SK-N-SH treated with all-trans-retinoic acid at 6 μM for 48 hours (cell line): Measurements from ENCODE around the gene RBM33.

Experiments used
- ARNTL ChIP-seq: fragments of 450-650 bp; formaldehyde crosslinking; IDR thresholded peaks from 2 replicates; pipeline ENCODE4 v1.5.0; 2020; ENCODE audit warnings: low read depth, mild to moderate bottlenecking, moderate library complexity, borderline replicate concordance
- CSDC2 ChIP-seq: fragments of 250-450 bp; sonication (Bioruptor Pico); IDR thresholded peaks from 2 replicates; pipeline ENCODE4 v1.5.0; 2020; ENCODE audit warnings: mild to moderate bottlenecking, moderate library complexity
- ESRRG ChIP-seq: fragments of 250-450 bp; sonication (Bioruptor Pico); IDR thresholded peaks from 2 replicates; pipeline ENCODE4 v1.6.1; 2021; ENCODE audit warnings: mild to moderate bottlenecking
- ISL1 ChIP-seq: fragments of 250-450 bp; sonication (Bioruptor Pico); IDR thresholded peaks from 2 replicates; pipeline ENCODE4 v2.1.2; 2022; ENCODE audit warnings: mild to moderate bottlenecking, moderate library complexity
- OSR1 ChIP-seq: fragments of 250-450 bp; sonication (Bioruptor Pico); IDR thresholded peaks from 2 replicates; pipeline ENCODE4 v1.8.0; 2022; ENCODE audit warnings: moderate library complexity, mild to moderate bottlenecking, inconsistent platforms
- PPARA ChIP-seq: fragments of 250-450 bp; sonication (Bioruptor Pico); IDR thresholded peaks from 2 replicates; pipeline ENCODE4 v1.5.0; 2020; ENCODE audit warnings: mild to moderate bottlenecking, borderline replicate concordance
- RARB ChIP-seq: fragments of 250-450 bp; sonication (Bioruptor Pico); IDR thresholded peaks from 2 replicates; pipeline ENCODE4 v1.8.0; 2021; ENCODE audit warnings: mild to moderate bottlenecking, moderate library complexity
- SNAI2 ChIP-seq: fragments of 250-450 bp; sonication (Bioruptor Pico); IDR thresholded peaks from 2 replicates; pipeline ENCODE4 v1.5.0; 2020; ENCODE audit warnings: mild to moderate bottlenecking, moderate library complexity
- TCF4 ChIP-seq: fragments of 250-450 bp; sonication (Bioruptor Pico); IDR thresholded peaks from 2 replicates; pipeline ENCODE4 v1.8.0; 2021; ENCODE audit warnings: mild to moderate bottlenecking, moderate library complexity, borderline replicate concordance
- ZFP30 ChIP-seq: fragments of 450-650 bp; formaldehyde crosslinking; IDR thresholded peaks from 2 replicates; pipeline ENCODE4 v1.5.0; 2022; ENCODE audit warnings: mild to moderate bottlenecking, moderate library complexity
- ZNF8 ChIP-seq: fragments of 450-650 bp; formaldehyde crosslinking; IDR thresholded peaks from 2 replicates; pipeline ENCODE4 v1.5.0; 2020; ENCODE audit warnings: mild to moderate bottlenecking, moderate library complexity
- TF ChIP-seq, protein P1 (sequence below): fragments of 250-450 bp; sonication (Bioruptor Pico); IDR thresholded peaks from 2 replicates; pipeline ENCODE4 v1.5.1; 2020; ENCODE audit warnings: low read depth, mild to moderate bottlenecking, moderate library complexity
- TF ChIP-seq, protein P2 (sequence below): fragments of 250-450 bp; sonication (Bioruptor Pico); IDR thresholded peaks from 2 replicates; pipeline ENCODE4 v1.8.0; 2021; ENCODE audit warnings: low read depth, mild to moderate bottlenecking, moderate library complexity, borderline replicate concordance
- TF ChIP-seq, protein P3 (sequence below): fragments of 250-450 bp; sonication (Bioruptor Pico); IDR thresholded peaks from 2 replicates; pipeline ENCODE4 v1.8.0; 2020; ENCODE audit warnings: mild to moderate bottlenecking, moderate library complexity, borderline replicate concordance

DNA sequence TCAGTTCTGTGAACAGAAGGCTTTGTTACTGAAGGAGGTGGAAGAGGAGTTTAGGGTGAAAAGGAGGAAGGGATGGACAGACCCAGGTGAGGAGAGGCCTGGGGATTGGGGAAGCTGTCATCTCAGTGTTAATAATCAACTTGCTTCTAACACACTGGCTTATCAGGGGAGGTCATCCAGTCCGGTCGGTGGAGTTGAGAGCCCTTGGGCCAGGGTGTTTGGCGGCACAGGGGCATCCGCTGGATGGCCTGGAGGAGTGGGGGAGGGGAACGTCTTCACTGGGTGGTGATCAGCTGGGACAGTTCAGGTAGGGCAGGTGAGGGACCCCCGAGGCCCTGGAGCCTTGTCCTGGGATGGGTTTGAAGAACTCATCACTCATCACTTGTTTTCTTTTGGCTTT lies 133.9 kb downstream of the RBM33 start:
- TF ChIP-seq ZNF8 (no peak), ARNTL (CRISPR knock-in tag) (no peak), RARB (CRISPR knock-in tag) (no peak), ESRRG (no peak), PPARA (CRISPR knock-in tag) (no peak), SNAI2 (CRISPR knock-in tag) (no peak), ISL1 (CRISPR knock-in tag) (no peak), CSDC2 (no peak), ZFP30 (CRISPR knock-in tag) (no peak), OSR1 (CRISPR knock-in tag) (no peak), TCF4 (CRISPR knock-in tag) (no peak)
- TF ChIP-seq, protein P1, sequence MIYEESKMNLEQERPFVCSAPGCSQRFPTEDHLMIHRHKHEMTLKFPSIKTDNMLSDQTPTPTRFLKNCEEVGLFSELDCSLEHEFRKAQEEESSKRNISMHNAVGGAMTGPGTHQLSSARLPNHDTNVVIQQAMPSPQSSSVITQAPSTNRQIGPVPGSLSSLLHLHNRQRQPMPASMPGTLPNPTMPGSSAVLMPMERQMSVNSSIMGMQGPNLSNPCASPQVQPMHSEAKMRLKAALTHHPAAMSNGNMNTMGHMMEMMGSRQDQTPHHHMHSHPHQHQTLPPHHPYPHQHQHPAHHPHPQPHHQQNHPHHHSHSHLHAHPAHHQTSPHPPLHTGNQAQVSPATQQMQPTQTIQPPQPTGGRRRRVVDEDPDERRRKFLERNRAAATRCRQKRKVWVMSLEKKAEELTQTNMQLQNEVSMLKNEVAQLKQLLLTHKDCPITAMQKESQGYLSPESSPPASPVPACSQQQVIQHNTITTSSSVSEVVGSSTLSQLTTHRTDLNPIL (CRISPR knock-in tag) = no peak
- TF ChIP-seq, protein P2, sequence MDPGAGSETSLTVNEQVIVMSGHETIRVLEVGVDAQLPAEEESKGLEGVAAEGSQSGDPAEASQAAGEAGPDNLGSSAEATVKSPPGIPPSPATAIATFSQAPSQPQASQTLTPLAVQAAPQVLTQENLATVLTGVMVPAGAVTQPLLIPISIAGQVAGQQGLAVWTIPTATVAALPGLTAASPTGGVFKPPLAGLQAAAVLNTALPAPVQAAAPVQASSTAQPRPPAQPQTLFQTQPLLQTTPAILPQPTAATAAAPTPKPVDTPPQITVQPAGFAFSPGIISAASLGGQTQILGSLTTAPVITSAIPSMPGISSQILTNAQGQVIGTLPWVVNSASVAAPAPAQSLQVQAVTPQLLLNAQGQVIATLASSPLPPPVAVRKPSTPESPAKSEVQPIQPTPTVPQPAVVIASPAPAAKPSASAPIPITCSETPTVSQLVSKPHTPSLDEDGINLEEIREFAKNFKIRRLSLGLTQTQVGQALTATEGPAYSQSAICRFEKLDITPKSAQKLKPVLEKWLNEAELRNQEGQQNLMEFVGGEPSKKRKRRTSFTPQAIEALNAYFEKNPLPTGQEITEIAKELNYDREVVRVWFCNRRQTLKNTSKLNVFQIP (CRISPR knock-in tag) = no peak
- TF ChIP-seq, protein P3, sequence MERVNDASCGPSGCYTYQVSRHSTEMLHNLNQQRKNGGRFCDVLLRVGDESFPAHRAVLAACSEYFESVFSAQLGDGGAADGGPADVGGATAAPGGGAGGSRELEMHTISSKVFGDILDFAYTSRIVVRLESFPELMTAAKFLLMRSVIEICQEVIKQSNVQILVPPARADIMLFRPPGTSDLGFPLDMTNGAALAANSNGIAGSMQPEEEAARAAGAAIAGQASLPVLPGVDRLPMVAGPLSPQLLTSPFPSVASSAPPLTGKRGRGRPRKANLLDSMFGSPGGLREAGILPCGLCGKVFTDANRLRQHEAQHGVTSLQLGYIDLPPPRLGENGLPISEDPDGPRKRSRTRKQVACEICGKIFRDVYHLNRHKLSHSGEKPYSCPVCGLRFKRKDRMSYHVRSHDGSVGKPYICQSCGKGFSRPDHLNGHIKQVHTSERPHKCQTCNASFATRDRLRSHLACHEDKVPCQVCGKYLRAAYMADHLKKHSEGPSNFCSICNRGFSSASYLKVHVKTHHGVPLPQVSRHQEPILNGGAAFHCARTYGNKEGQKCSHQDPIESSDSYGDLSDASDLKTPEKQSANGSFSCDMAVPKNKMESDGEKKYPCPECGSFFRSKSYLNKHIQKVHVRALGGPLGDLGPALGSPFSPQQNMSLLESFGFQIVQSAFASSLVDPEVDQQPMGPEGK = no peak
